Neural cell (in vitro differentiated cells): Measurements from ENCODE around the gene RBM39. TPM values are rescaled to one million over a fixed set of nuclear protein-coding genes. Genes with fewer than 3 reads are reported as not detected.
"Not testable (repeated sequence)": the region's sequence is repeated elsewhere in the genome, so short reads cannot be mapped to it uniquely, and the experiment has no call there.

Experiments used
- H2AFZ ChIP-seq: fragments of 200-600, 300-800 bp; sonication (generic), shearing (Covaris generic); 2 replicates; pipeline ENCODE4 v1.6.0; 2014; ENCODE audit warnings: low read depth, mild to moderate bottlenecking, antibody characterized with exemption, low read length, moderate library complexity
- H3F3A ChIP-seq: fragments of 200-600 bp; shearing (Covaris generic); 2 replicates; pipeline ENCODE4 v1.6.1; 2016; ENCODE audit warnings: mild to moderate bottlenecking, moderate library complexity, mixed read lengths, antibody characterized with exemption, low read length; ENCODE audit not compliant: insufficient read depth, poor library complexity, severe bottlenecking
- H3K27ac ChIP-seq: fragments of 200-600, 300-800 bp; sonication (generic), shearing (Covaris generic); 2 replicates; pipeline ENCODE4 v1.5.1; 2014; ENCODE audit warnings: mild to moderate bottlenecking, low read length, moderate library complexity
- H3K27me3 ChIP-seq: fragments of 300-800, 200-600 bp; sonication (generic), shearing (Covaris generic); 2 replicates; pipeline ENCODE4 v1.6.0; 2014; ENCODE audit warnings: mild to moderate bottlenecking, low read depth, low read length, moderate library complexity; ENCODE audit not compliant: insufficient read depth
- H3K36me3 ChIP-seq: fragments of 300-800, 200-600 bp; sonication (generic), shearing (Covaris generic); 2 replicates; pipeline ENCODE4 v1.5.1; 2014; ENCODE audit warnings: mild to moderate bottlenecking, antibody characterized with exemption, low read length, moderate library complexity; ENCODE audit not compliant: insufficient read depth
- H3K4me2 ChIP-seq: fragments of 300-800, 200-600 bp; sonication (generic), shearing (Covaris generic); 2 replicates; pipeline ENCODE4 v1.6.0; 2014; ENCODE audit warnings: mild to moderate bottlenecking, low read length
- H3K4me3 ChIP-seq: fragments of 300-800, 200-600 bp; sonication (generic), shearing (Covaris generic); 2 replicates; pipeline ENCODE4 v1.5.1; 2014; ENCODE audit warnings: mild to moderate bottlenecking, low read length, moderate library complexity
- H3K79me2 ChIP-seq: fragments of 200-600 bp; shearing (Covaris generic); replicated peaks from 2 replicates; pipeline ENCODE4 v1.6.0; 2014; ENCODE audit warnings: mild to moderate bottlenecking, low read length, moderate library complexity; ENCODE audit not compliant: insufficient read depth
- H3K9ac ChIP-seq: fragments of 300-800, 200-600 bp; sonication (generic), shearing (Covaris generic); 2 replicates; pipeline ENCODE4 v1.6.1; 2016; ENCODE audit warnings: mild to moderate bottlenecking, low read length, mixed read lengths
- H3K9me2 ChIP-seq: fragments of 200-600 bp; shearing (Covaris generic); 2 replicates; pipeline ENCODE4 v1.6.1; 2016; ENCODE audit warnings: mild to moderate bottlenecking, low read length, mixed read lengths; ENCODE audit not compliant: insufficient read depth
- H3K9me3 ChIP-seq: fragments of 200-600, 300-800 bp; sonication (generic), shearing (Covaris generic); 2 replicates; pipeline ENCODE4 v1.6.1; 2016; ENCODE audit warnings: mild to moderate bottlenecking, mixed run types, low read length, moderate library complexity, mixed read lengths
- H4K20me1 ChIP-seq: fragments of 200-600 bp; shearing (Covaris generic); 2 replicates; pipeline ENCODE4 v1.6.1; 2016; ENCODE audit warnings: mild to moderate bottlenecking, mixed run types; ENCODE audit not compliant: insufficient read depth
- CTCF ChIP-seq: fragments of 450-650 bp; IDR thresholded peaks from 2 replicates; pipeline ENCODE4 v1.5.1; 2014; ENCODE audit warnings: antibody characterized with exemption, mild to moderate bottlenecking, moderate library complexity; ENCODE audit not compliant: poor library complexity, severe bottlenecking
- EP300 ChIP-seq: fragments of 450-650 bp; conservative IDR thresholded peaks from 2 replicates; pipeline ENCODE4 v1.6.1; 2014; ENCODE audit warnings: antibody characterized with exemption, mild to moderate bottlenecking, moderate library complexity; ENCODE audit not compliant: poor library complexity, severe bottlenecking
- EZH2 ChIP-seq: fragments of 200-600, 300-800 bp; shearing (Covaris generic), sonication (generic); IDR thresholded peaks from 2 replicates; pipeline ENCODE4 v1.6.1; 2014; ENCODE audit warnings: antibody characterized with exemption, low read length, borderline replicate concordance, mild to moderate bottlenecking; ENCODE audit not compliant: insufficient read depth, poor library complexity, severe bottlenecking
- MXI1 ChIP-seq: fragments of 450-650 bp; conservative IDR thresholded peaks from 2 replicates; pipeline ENCODE4 v1.6.1; 2014; ENCODE audit warnings: antibody characterized with exemption, mild to moderate bottlenecking; ENCODE audit not compliant: poor library complexity, severe bottlenecking
- POLR2AphosphoS5 ChIP-seq: IDR thresholded peaks from 2 replicates; pipeline ENCODE4 v1.6.1; 2012
- RAD21 ChIP-seq: fragments of 450-650 bp; conservative IDR thresholded peaks from 2 replicates; pipeline ENCODE4 v1.6.1; 2014; ENCODE audit warnings: antibody characterized with exemption, mild to moderate bottlenecking, moderate library complexity
- REST ChIP-seq: IDR thresholded peaks from 2 replicates; pipeline ENCODE4 v1.6.1; 2012; ENCODE audit warnings: borderline replicate concordance
- SMC3 ChIP-seq: fragments of 450-650 bp; conservative IDR thresholded peaks from 2 replicates; pipeline ENCODE4 v1.6.1; 2014; ENCODE audit warnings: antibody characterized with exemption, mild to moderate bottlenecking, moderate library complexity; ENCODE audit not compliant: poor library complexity
- TAF1 ChIP-seq: IDR thresholded peaks from 2 replicates; pipeline ENCODE4 v1.6.1; 2012; ENCODE audit warnings: low read depth
- polyA plus RNA-seq: library from polyadenylated mRNA; depleted of rRNA; stranded (reverse); fragments of >200 nt; gene quantifications from 2 replicates; pipeline ENCODE4 v1.2.3, GENCODE V29; 2014

RBM39 gene
- polyA plus RNA-seq, 1 donor from 2014 or later = 839 TPM

- Histone ChIP-seq H3K9me3 (no peaks in the 10 kb centered on the region), H3K4me3 (no peak overlapping the region), H3K27me3 (no peaks in the 10 kb centered on the region), H3K36me3 (peaks cover 11% of the 10 kb centered on the region), H3K27ac (no peak overlapping the region), H4K20me1 (peaks cover 30% of the 10 kb centered on the region), H3K9ac (no peak overlapping the region), H3F3A (no peaks in the 10 kb centered on the region), H3K9me2 (no peaks in the 10 kb centered on the region), H3K4me2 (no peak overlapping the region), H2AFZ (no peak overlapping the region), H3K79me2 (peaks cover 44% of the 10 kb centered on the region)
- TF ChIP-seq EP300 (no peak), MXI1 (no peak), SMC3 (no peak), CTCF (no peak), EZH2 (no peak), RAD21 (no peak), REST (no peak), POLR2AphosphoS5 (no peak), TAF1 (no peak)
Observed at GRCh38 chr20:35715652-35716051, 26.4 kb downstream of the RBM39 start.

GRCh38 chr20:35714127-35714526, 27.9 kb downstream of the RBM39 start:
- H3K9me3 ChIP-seq = no peaks in the 10 kb centered on the region
- no peak overlapping the region for H2AFZ ChIP-seq
- H4K20me1 ChIP-seq = peaks cover 25% of the 10 kb centered on the region
- no peak overlapping the region for H3K27ac ChIP-seq
- H3K4me2 ChIP-seq = no peak overlapping the region
- H3K4me3 ChIP-seq = no peak overlapping the region
- H3F3A ChIP-seq = no peaks in the 10 kb centered on the region
- H3K9ac ChIP-seq = no peak overlapping the region
- no peaks in the 10 kb centered on the region for H3K27me3 ChIP-seq
- TF ChIP-seq TAF1 (no peak), POLR2AphosphoS5 (no peak)
- peaks cover 47% of the 10 kb centered on the region for H3K79me2 ChIP-seq
- no peaks in the 10 kb centered on the region for H3K9me2 ChIP-seq
- peaks cover 11% of the 10 kb centered on the region for H3K36me3 ChIP-seq

- H4K20me1 ChIP-seq = peaks cover 22% of the 10 kb centered on the region
- not testable (repeated sequence) for H3K27me3 ChIP-seq, H3K4me3 ChIP-seq, H3K9me3 ChIP-seq, H3K27ac ChIP-seq, H2AFZ ChIP-seq, H3K9me2 ChIP-seq, H3F3A ChIP-seq, H3K9ac ChIP-seq, H3K4me2 ChIP-seq
- peaks cover 51% of the 10 kb centered on the region for H3K79me2 ChIP-seq
- peaks cover 11% of the 10 kb centered on the region for H3K36me3 ChIP-seq
Observed at GRCh38 chr20:35713120-35713519, 28.9 kb downstream of the RBM39 start.
